ENCODE data around the gene SYN1. TPM values are rescaled to one million over a fixed set of nuclear protein-coding genes. Genes with fewer than 3 reads are reported as not detected.
A peak's percentile ranks its signal among the peaks of the same experiment; 100 is the strongest.

The SYN1 gene
- total RNA-seq, 1 donor from 2014 or later = not detected

DNA sequence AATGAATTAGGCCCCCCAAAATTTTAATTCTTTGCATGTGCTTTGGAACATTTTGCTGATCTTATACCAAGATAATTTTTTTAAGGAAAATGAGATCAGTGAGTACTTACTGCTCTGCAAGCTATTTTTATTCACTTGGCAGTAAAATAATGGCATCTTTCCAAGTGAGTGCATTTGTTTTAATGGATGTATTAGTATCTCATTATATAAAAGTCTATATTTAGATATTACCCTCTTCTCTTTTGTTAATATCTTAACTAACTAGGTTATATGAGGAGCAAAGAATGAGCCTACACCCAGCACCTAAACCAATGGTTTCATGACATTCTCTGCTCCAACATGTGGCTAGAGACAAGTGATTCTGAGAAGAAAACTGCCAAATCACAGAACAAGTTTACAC lies 79.8 kb downstream of the SYN1 start:
- Histone ChIP-seq H4K20me1 (ENCODE audit: low read depth) (no peaks in the 10 kb centered on the region), H2AFZ (replicated peaks) (no peak overlapping the region), H3K27ac (no peak overlapping the region), H3K79me2 (ENCODE audit: low read depth) (no peaks in the 10 kb centered on the region), H3K27me3 (no peaks in the 10 kb centered on the region), H3K4me3 (no peak overlapping the region), H3K9me3 (ENCODE audit: low read depth) (no peaks in the 10 kb centered on the region), H3K4me1 (no peaks in the 10 kb centered on the region), H3K4me2 (no peak overlapping the region), H3F3A (ENCODE audit: low read depth) (no peaks in the 10 kb centered on the region), H3K9ac (no peak overlapping the region), H3K36me3 (no peaks in the 10 kb centered on the region)
- Mint-ChIP-seq H3K4me3 (no peak overlapping the region), H3K27ac (no peak overlapping the region), H3K27me3 (ENCODE audit: insufficient read depth, low read depth) (no peaks in the 10 kb centered on the region), H3K9me3 (peaks cover 3% of the 10 kb centered on the region), H3K4me1 (peaks cover 3% of the 10 kb centered on the region), H3K36me3 (no peaks in the 10 kb centered on the region)
- TF ChIP-seq, protein P1, sequence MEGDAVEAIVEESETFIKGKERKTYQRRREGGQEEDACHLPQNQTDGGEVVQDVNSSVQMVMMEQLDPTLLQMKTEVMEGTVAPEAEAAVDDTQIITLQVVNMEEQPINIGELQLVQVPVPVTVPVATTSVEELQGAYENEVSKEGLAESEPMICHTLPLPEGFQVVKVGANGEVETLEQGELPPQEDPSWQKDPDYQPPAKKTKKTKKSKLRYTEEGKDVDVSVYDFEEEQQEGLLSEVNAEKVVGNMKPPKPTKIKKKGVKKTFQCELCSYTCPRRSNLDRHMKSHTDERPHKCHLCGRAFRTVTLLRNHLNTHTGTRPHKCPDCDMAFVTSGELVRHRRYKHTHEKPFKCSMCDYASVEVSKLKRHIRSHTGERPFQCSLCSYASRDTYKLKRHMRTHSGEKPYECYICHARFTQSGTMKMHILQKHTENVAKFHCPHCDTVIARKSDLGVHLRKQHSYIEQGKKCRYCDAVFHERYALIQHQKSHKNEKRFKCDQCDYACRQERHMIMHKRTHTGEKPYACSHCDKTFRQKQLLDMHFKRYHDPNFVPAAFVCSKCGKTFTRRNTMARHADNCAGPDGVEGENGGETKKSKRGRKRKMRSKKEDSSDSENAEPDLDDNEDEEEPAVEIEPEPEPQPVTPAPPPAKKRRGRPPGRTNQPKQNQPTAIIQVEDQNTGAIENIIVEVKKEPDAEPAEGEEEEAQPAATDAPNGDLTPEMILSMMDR (IDR thresholded peaks at IDR 0.05) = no peak
- TF ChIP-seq EZH2phosphoT487 (IDR thresholded peaks at IDR 0.05) (no peak), EZH2 (IDR thresholded peaks at IDR 0.05) (no peak)
- no peak for DNase-seq (ENCODE audit: low spot score)

DNA sequence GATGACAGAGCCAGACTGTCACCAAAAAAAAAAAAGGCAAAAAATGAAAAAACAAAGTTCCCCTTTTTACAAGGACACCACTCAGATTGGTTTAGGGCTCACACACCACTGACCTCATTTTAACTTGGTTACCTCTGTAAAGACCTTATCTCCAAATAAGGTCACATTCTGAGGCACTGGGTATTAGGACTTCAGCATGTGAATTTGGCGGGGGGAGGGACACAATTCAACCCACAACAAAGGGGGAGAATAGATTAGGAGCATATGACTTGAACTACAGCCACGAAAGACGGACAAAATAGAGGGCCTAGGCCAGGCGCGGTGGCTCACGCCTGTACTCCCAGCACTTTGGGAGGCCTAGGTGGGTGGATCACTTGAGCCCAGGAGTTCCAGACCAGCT lies 89.6 kb downstream of the SYN1 start:
- no peaks in the 10 kb centered on the region for H3K9me3 ChIP-seq (ENCODE audit: low read depth)
- no peak for TF ChIP-seq EZH2phosphoT487 (IDR thresholded peaks at IDR 0.05)
- TF ChIP-seq EZH2 (IDR thresholded peaks at IDR 0.05) = no peak
- TF ChIP-seq, protein P1 (IDR thresholded peaks at IDR 0.05) = no peak
- peaks cover 14% of the 10 kb centered on the region for H3K9me3 Mint-ChIP-seq
- no peaks in the 10 kb centered on the region for H3K27me3 ChIP-seq
- H3K4me1 Mint-ChIP-seq = no peaks in the 10 kb centered on the region
- no peak overlapping the region for H3K4me3 ChIP-seq
- H3K27me3 Mint-ChIP-seq (ENCODE audit: insufficient read depth, low read depth) = peaks cover 2% of the 10 kb centered on the region
- no peaks in the 10 kb centered on the region for H3K4me1 ChIP-seq
- DNase-seq (ENCODE audit: low spot score) = no peak
- H3K4me3 Mint-ChIP-seq = no peak overlapping the region
- H3K9ac ChIP-seq = no peak overlapping the region
- H3K4me2 ChIP-seq = no peak overlapping the region
- no peaks in the 10 kb centered on the region for H3F3A ChIP-seq (ENCODE audit: low read depth)
- H2AFZ ChIP-seq (replicated peaks) = no peak overlapping the region
- H3K36me3 ChIP-seq = no peaks in the 10 kb centered on the region
- no peaks in the 10 kb centered on the region for H3K79me2 ChIP-seq (ENCODE audit: low read depth)
- no peaks in the 10 kb centered on the region for H4K20me1 ChIP-seq (ENCODE audit: low read depth)
- no peaks in the 10 kb centered on the region for H3K36me3 Mint-ChIP-seq
- H3K27ac ChIP-seq = no peak overlapping the region
- H3K27ac Mint-ChIP-seq = no peak overlapping the region

DNA sequence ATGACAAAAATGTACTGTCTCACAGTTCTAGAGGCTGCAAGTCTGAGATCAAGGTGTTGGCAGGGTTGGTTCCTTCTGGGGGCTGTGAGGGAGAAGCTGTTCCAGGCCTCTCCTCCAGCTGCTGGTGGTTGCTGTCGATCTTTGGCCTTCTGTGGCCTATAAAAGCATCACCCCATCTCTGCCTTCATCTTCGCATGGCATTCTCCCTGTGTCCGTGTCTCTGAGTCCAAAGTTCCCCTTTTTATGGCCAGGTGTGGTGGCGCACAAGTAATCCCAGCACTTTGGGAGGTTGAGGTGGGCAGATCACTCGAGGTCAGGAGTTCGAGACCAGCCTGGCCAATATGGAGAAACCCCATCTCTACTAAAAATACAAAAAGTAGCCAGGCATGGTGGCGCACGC lies 90.1 kb downstream of the SYN1 start:
- H3K4me2 ChIP-seq = no peak overlapping the region
- peaks cover 16% of the 10 kb centered on the region for H3K9me3 Mint-ChIP-seq
- DNase-seq (ENCODE audit: low spot score) = no peak
- H3F3A ChIP-seq (ENCODE audit: low read depth) = no peaks in the 10 kb centered on the region
- peaks cover 4% of the 10 kb centered on the region for H3K27me3 Mint-ChIP-seq (ENCODE audit: insufficient read depth, low read depth)
- no peaks in the 10 kb centered on the region for H3K36me3 ChIP-seq
- no peak for TF ChIP-seq EZH2phosphoT487 (IDR thresholded peaks at IDR 0.05)
- no peak overlapping the region for H3K4me3 Mint-ChIP-seq
- H3K79me2 ChIP-seq (ENCODE audit: low read depth) = no peaks in the 10 kb centered on the region
- H3K27me3 ChIP-seq = no peaks in the 10 kb centered on the region
- H3K27ac Mint-ChIP-seq = no peak overlapping the region
- no peaks in the 10 kb centered on the region for H3K9me3 ChIP-seq (ENCODE audit: low read depth)
- no peak overlapping the region for H3K4me3 ChIP-seq
- no peaks in the 10 kb centered on the region for H3K36me3 Mint-ChIP-seq
- H3K4me1 Mint-ChIP-seq = no peaks in the 10 kb centered on the region
- H4K20me1 ChIP-seq (ENCODE audit: low read depth) = no peaks in the 10 kb centered on the region
- H2AFZ ChIP-seq (replicated peaks) = no peak overlapping the region
- H3K27ac ChIP-seq = no peak overlapping the region
- no peaks in the 10 kb centered on the region for H3K4me1 ChIP-seq
- no peak overlapping the region for H3K9ac ChIP-seq

DNA sequence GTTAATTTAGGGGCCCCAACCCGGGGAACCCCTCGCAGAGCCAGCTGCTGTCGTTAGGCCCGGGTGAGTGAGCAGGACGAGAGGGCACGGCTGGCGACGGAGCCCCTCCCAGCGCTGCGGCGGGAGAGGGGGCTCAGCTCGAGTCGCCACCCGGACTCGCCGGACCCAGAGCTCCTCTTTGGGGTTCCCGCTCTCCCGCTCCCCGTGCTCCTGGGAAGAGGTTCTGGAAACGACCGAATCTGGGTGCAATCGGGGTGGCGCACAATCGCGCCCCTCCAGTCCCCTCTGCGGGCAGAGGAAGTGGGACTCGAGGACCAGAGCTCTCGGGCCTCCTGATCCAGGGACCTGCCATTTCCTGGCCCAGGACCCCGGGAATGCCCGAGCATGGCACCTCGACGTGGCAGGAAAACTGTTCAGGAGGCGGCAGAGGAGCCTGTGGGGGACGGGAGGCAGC lies 95.9 kb downstream of the SYN1 start:
- Histone ChIP-seq H4K20me1 (ENCODE audit: low read depth) (no peaks in the 10 kb centered on the region), H3K4me2 (peak overlapping the region; percentile 78), H3F3A (ENCODE audit: low read depth) (no peaks in the 10 kb centered on the region), H2AFZ (replicated peaks) (peak overlapping the region; percentile 87), H3K36me3 (no peaks in the 10 kb centered on the region), H3K4me3 (peak overlapping the region; percentile 56), H3K9ac (no peak overlapping the region), H3K79me2 (ENCODE audit: low read depth) (no peaks in the 10 kb centered on the region), H3K27ac (no peak overlapping the region), H3K4me1 (no peaks in the 10 kb centered on the region), H3K9me3 (ENCODE audit: low read depth) (no peaks in the 10 kb centered on the region), H3K27me3 (peaks cover 19% of the 10 kb centered on the region)
- TF ChIP-seq, protein P1 (IDR thresholded peaks at IDR 0.05) = no peak
- TF ChIP-seq EZH2 (IDR thresholded peaks at IDR 0.05) (no peak), EZH2phosphoT487 (IDR thresholded peaks at IDR 0.05) (no peak)
- Mint-ChIP-seq H3K27me3 (ENCODE audit: insufficient read depth, low read depth) (peaks cover 2% of the 10 kb centered on the region), H3K4me3 (peak overlapping the region; percentile 80), H3K27ac (no peak overlapping the region), H3K9me3 (peaks cover 22% of the 10 kb centered on the region), H3K4me1 (no peaks in the 10 kb centered on the region), H3K36me3 (no peaks in the 10 kb centered on the region)
- no peak for DNase-seq (ENCODE audit: low spot score)

Measured in neural progenitor cell (in vitro differentiated cells).